ENCODE results near the gene GGN. TPM values are rescaled to one million over a fixed set of nuclear protein-coding genes. Genes with fewer than 3 reads are reported as not detected.

The GGN gene
- total RNA-seq, 1 experiment from 2014 or later, result 1.5 TPM

GRCh38 chr19:38404858-38405257 is 17.0 kb upstream of the GGN start:
- no peaks in the 10 kb centered on the region for H3K9me3 ChIP-seq (ENCODE audit: control insufficient read depth, low read depth, low read length)
- WGBS (ENCODE audit: extremely low coverage, insufficient read length, low lambda C conversion rate), result no CpG with 5 or more reads among the region's 6 CpGs
- H3K9me3 Mint-ChIP-seq, result no peaks in the 10 kb centered on the region

More at GRCh38 chr19:38404858-38405257, 17.0 kb upstream of the GGN start:
- Histone ChIP-seq H3K27ac (ENCODE audit: insufficient read length, low read depth, low read length) (no peak overlapping the region), H3K14ac (ENCODE audit: insufficient read depth, low read length) (no peak overlapping the region), H2AFZ (ENCODE audit: low read length) (no peak overlapping the region), H4K8ac (replicated peaks; ENCODE audit: insufficient read length, low read depth, low read length) (no peak overlapping the region), H3K23me2 (ENCODE audit: insufficient read length, low read depth, low read length, poor library complexity, severe bottlenecking) (peaks cover 5% of the 10 kb centered on the region), H3K27me3 (ENCODE audit: insufficient read depth, low read length) (peaks cover 3% of the 10 kb centered on the region; the same call in 1 of the 2 replicates), H4K20me1 (ENCODE audit: control insufficient read depth, insufficient read depth, insufficient read length) (no peaks in the 10 kb centered on the region), H3K79me1 (ENCODE audit: insufficient read depth, low read depth, low read length, poor library complexity, severe bottlenecking) (no peaks in the 10 kb centered on the region), H3K79me2 (ENCODE audit: insufficient read depth, low read length) (no peaks in the 10 kb centered on the region), H4K5ac (ENCODE audit: insufficient read length, low read depth, low read length) (no peak overlapping the region), H2BK5ac (ENCODE audit: insufficient read length, low read length) (no peak overlapping the region), H2BK120ac (ENCODE audit: low read depth, low read length, poor library complexity, severe bottlenecking) (no peak overlapping the region), H2BK20ac (ENCODE audit: low read depth, low read length, poor library complexity, severe bottlenecking) (no peak overlapping the region), H3K4me2 (ENCODE audit: insufficient read depth, insufficient read length, low read length) (no peak overlapping the region), H2BK12ac (ENCODE audit: insufficient read length, low read depth, low read length) (no peak overlapping the region), H3K9ac (ENCODE audit: extremely low read depth, insufficient read length, low read length) (no peak overlapping the region), H3K4ac (ENCODE audit: low read depth, low read length) (no peak overlapping the region), H3K4me1 (ENCODE audit: insufficient read depth, low read length) (no peaks in the 10 kb centered on the region), H2BK15ac (ENCODE audit: low read depth, low read length) (no peak overlapping the region), H3T11ph (ENCODE audit: low read length) (no peak overlapping the region), H3K18ac (ENCODE audit: insufficient read length, low read depth, low read length) (no peak overlapping the region), H2AK5ac (ENCODE audit: insufficient read length, low read length) (no peak overlapping the region), H4K91ac (ENCODE audit: insufficient read length, low read depth, low read length) (no peak overlapping the region), H3K56ac (ENCODE audit: insufficient read length, low read depth, low read length) (no peak overlapping the region), H3K23ac (ENCODE audit: insufficient read length, low read depth, low read length) (no peak overlapping the region)
- 0 out of 4 replicates have a peak, but pooled peaks cover 0 to 2% of the 10 kb centered on the region in 2 experiments for H3K4me1 Mint-ChIP-seq
- peaks cover 3 to 19% (median 17%) of the 10 kb centered on the region in 3 experiments; a peak in 6 of 7 replicates for H3K36me3 Mint-ChIP-seq (ENCODE audit: insufficient read depth in 1 of 3, low read depth in 3 of 3)
- DNase-seq, result no peak
- no peak for TF ChIP-seq CTCF (conservative IDR thresholded peaks at IDR 0.05)
- no peak overlapping the region for H3K27ac Mint-ChIP-seq
- peaks cover 29% of the 10 kb centered on the region for H3K27me3 Mint-ChIP-seq (ENCODE audit: low read depth)
- peak overlapping the region in 1 of 2 experiments; percentile 38; a peak in 1 of 5 replicates for H3K4me3 Mint-ChIP-seq

All from H9 (cell line).